ENCODE results near the gene DFFA. TPM values are rescaled to one million over a fixed set of nuclear protein-coding genes. Genes with fewer than 3 reads are reported as not detected.
A peak's percentile ranks its signal among the peaks of the same experiment; 100 is the strongest.

The DFFA gene
- total and polyA plus RNA-seq, 2 of the 4 experiments (the other 2 are of a cell fraction), result 28.1 to 62.6 TPM

GRCh38 chr1:10484521-10484920 is 12.2 kb upstream of the DFFA start:
- H3K4me2 ChIP-seq (ENCODE audit: low read depth, low read length), result no peak overlapping the region
- H3K27me3 ChIP-seq (ENCODE audit: control insufficient read depth, insufficient read depth, low read length), result no peaks in the 10 kb centered on the region
- no peak overlapping the region for H3K56ac ChIP-seq (ENCODE audit: extremely low read depth, insufficient read depth, low read length)
- no CpG with 5 or more reads among the region's 6 CpGs for WGBS, 2 experiments (ENCODE audit: extremely low coverage in 2 of 2, insufficient read length in 1 of 2)
- no peak overlapping the region for H3K23ac ChIP-seq (ENCODE audit: low read depth, low read length)
- no peak overlapping the region for H2BK20ac ChIP-seq (ENCODE audit: low read depth, low read length)
- peaks cover 18% of the 10 kb centered on the region for H4K20me1 ChIP-seq (ENCODE audit: insufficient read depth, low read length)
- H2AK5ac ChIP-seq (ENCODE audit: low read depth, low read length), result no peak overlapping the region
- H3K18ac ChIP-seq (ENCODE audit: low read depth, low read length), result no peak overlapping the region
- ChIA-PET POLR2A (ENCODE audit: unreplicated experiment) (no interaction called here), CTCF (interaction anchor here (2.1 kb wide), 1 partner anchor 10 kb away, joined by 10 read pairs; no protein-coding TSS in a partner anchor)
- dilution Hi-C loops (cut with HindIII; ENCODE audit: low sequenced_read_pairs, unreplicated experiment) (no loop called here), intact Hi-C loops (cut with micrococcal nuclease) (no loop called here), in situ Hi-C loops (cut with MboI; ENCODE audit: low sequenced_read_pairs) (no loop called here)
- no peak overlapping the region for H3K14ac ChIP-seq (replicated peaks; ENCODE audit: low read depth, low read length)
- H4K91ac ChIP-seq (ENCODE audit: insufficient read depth, low read depth, low read length), result no peak overlapping the region
- H2BK120ac ChIP-seq (ENCODE audit: low read depth, low read length), result no peak overlapping the region
- DNase-seq, result no peak
- no peak overlapping the region for H3K9ac ChIP-seq (ENCODE audit: low read depth, low read length)
- no peak overlapping the region for H3K4ac ChIP-seq (ENCODE audit: low read depth, low read length)
- no peak for ATAC-seq (ENCODE audit: low read depth)
- no peak overlapping the region for H4K5ac ChIP-seq (ENCODE audit: low read depth, low read length)
- TF ChIP-seq MAZ (IDR thresholded peaks at IDR 0.05; ENCODE audit: borderline replicate concordance, low read depth, low read length), result no peak
- no peak for TF ChIP-seq POLR2A (IDR thresholded peaks at IDR 0.05; ENCODE audit: low read depth, low read length)
- TF ChIP-seq RFX5 (IDR thresholded peaks at IDR 0.05; ENCODE audit: low read depth, low read length), result no peak
- no peak for TF ChIP-seq SMC3 (IDR thresholded peaks at IDR 0.05; ENCODE audit: low read depth, low read length)
- no peak for TF ChIP-seq BHLHE40 (IDR thresholded peaks at IDR 0.05; ENCODE audit: low read depth, low read length)
- no peak for TF ChIP-seq CHD1 (IDR thresholded peaks at IDR 0.05; ENCODE audit: low read depth, low read length)
- TF ChIP-seq NFE2L2 (IDR thresholded peaks at IDR 0.05; ENCODE audit: low read depth, low read length), result no peak
- TF ChIP-seq USF2 (IDR thresholded peaks at IDR 0.05; ENCODE audit: low read depth, low read length), result no peak
- TF ChIP-seq FOS (IDR thresholded peaks at IDR 0.05; ENCODE audit: low read depth, low read length), result no peak
- TF ChIP-seq CEBPB (IDR thresholded peaks at IDR 0.05; ENCODE audit: low read depth, low read length), result no peak
- H3K9me1 ChIP-seq (ENCODE audit: insufficient read depth, low read length), result 0 out of 2 replicates have a peak, but pooled peaks cover 6% of the 10 kb centered on the region
- no peak overlapping the region for H2BK5ac ChIP-seq (ENCODE audit: low read depth, low read length, poor library complexity, severe bottlenecking)
- no peaks in the 10 kb centered on the region for H3K9me3 ChIP-seq (ENCODE audit: control insufficient read depth, insufficient read depth, low read length)
- peaks cover 11 to 41% of the 10 kb centered on the region in 2 experiments for H3K79me1 ChIP-seq (ENCODE audit: low read depth in 1 of 2, low read length in 2 of 2)
- BruUV-seq (replicated peaks), result no TSS peak
- H4K8ac ChIP-seq (ENCODE audit: low read depth in 2 of 2, low read length in 2 of 2), result no peak overlapping the region
- H3K36me3 ChIP-seq (ENCODE audit: control insufficient read depth, insufficient read depth, low read length), result peaks cover 2% of the 10 kb centered on the region; the same call in 1 of the 2 replicates
- no peaks in the 10 kb centered on the region; the same call in 1 of the 2 replicates for H3K4me1 ChIP-seq (ENCODE audit: control insufficient read depth, insufficient read depth, low read length)
- H2BK15ac ChIP-seq (ENCODE audit: low read depth, low read length), result no peak overlapping the region
- H2AK9ac ChIP-seq (replicated peaks; ENCODE audit: low read depth, low read length, poor library complexity), result peak overlapping the region; percentile 33
- no peak overlapping the region for H3K27ac ChIP-seq (ENCODE audit: insufficient read depth, low read length)
- H2AFZ ChIP-seq (replicated peaks; ENCODE audit: low read length, poor library complexity), result no peak overlapping the region
- H3K4me3 ChIP-seq (ENCODE audit: insufficient read depth, low read depth, low read length), result no peak overlapping the region
